Transverse colon (tissue), 4 donors: ENCODE measurements around the gene ALK. TPM values are rescaled to one million over a fixed set of nuclear protein-coding genes. Genes with fewer than 3 reads are reported as not detected.

ENCODE experiments used
- DNase-seq: peaks from one replicate; pipeline ENCODE4 v3.0.0-alpha.2; 2019
- H3K27ac ChIP-seq, 4 donors: fragments of 200-600 bp; sonication (generic); 2 replicates each; pipeline ENCODE4 v1.5.1; 2016 to 2018; ENCODE audit warnings: inconsistent platforms in 4 of 4
- H3K27me3 ChIP-seq: fragments of 200-600 bp; sonication (generic); 2 replicates; pipeline ENCODE4 v1.5.1; 2017; ENCODE audit warnings: inconsistent platforms
- H3K36me3 ChIP-seq, 4 donors: fragments of 200-600 bp; sonication (generic); 2 replicates each; pipeline ENCODE4 v1.5.1; 2017 to 2019; ENCODE audit warnings: inconsistent platforms in 4 of 4
- H3K4me1 ChIP-seq, 4 donors: fragments of 200-600 bp; sonication (generic); 2 replicates each; pipeline ENCODE4 v1.5.1; 2017 to 2020; ENCODE audit warnings: inconsistent platforms in 4 of 4
- H3K4me3 ChIP-seq, 4 donors: fragments of 200-600 bp; sonication (generic); 1 replicate in 1 of 4; 2 replicates in 3 of 4; pipeline versions ENCODE4 v1.5.1 to v1.6.1; 2017 to 2019; ENCODE audit warnings: inconsistent platforms in 4 of 4
- H3K9me3 ChIP-seq, 2 donors: fragments of 200-600 bp; sonication (generic); 2 replicates each; pipeline ENCODE4 v1.5.1; 2017 to 2019; ENCODE audit warnings: inconsistent platforms in 2 of 2
- CTCF ChIP-seq, 5 experiments: fragments of 200-600 bp in 3 of 5; fragments of 450-650 bp in 2 of 5; sonication (generic) in 3 of 5; IDR thresholded peaks; 1 replicate in 2 of 5; 2 replicates in 3 of 5; pipeline ENCODE4 v1.5.1; 2016 to 2017; ENCODE audit warnings: antibody characterized with exemption in 5 of 5, inconsistent platforms in 3 of 5, mild to moderate bottlenecking in 2 of 5, moderate library complexity in 1 of 5
- EP300 ChIP-seq: sonication (generic); formaldehyde crosslinking; IDR thresholded peaks from one replicate; pipeline ENCODE4 v1.6.1; 2017; ENCODE audit warnings: antibody characterized with exemption, low read depth
- POLR2A ChIP-seq: fragments of 450-650 bp; IDR thresholded peaks from one replicate; pipeline ENCODE4 v1.6.1; 2016; ENCODE audit warnings: antibody characterized with exemption, mild to moderate bottlenecking, moderate library complexity
- POLR2AphosphoS5 ChIP-seq, 3 donors: sonication (generic); formaldehyde crosslinking; IDR thresholded peaks; one replicate each; pipeline ENCODE4 v1.6.1; 2016; ENCODE audit warnings: antibody characterized with exemption in 3 of 3
- WGBS, 2 donors: methylation state at CpG; one replicate each; pipeline ENCODE4 v1.1.5; 2018; ENCODE audit warnings: low coverage in 1 of 2; 5-methylcytosine and 5-hydroxymethylcytosine counted together
- in situ Hi-C, 4 donors: fragments of 200-750 bp; cut with MboI; loops; one replicate each; pipeline versions ENCODE4 v1.15.0 to v1.15.1; 2017; ENCODE audit warnings: low sequenced_read_pairs in 3 of 4, low pct_ligation_motif_present in 1 of 4, low pct_unique_long_range_greater_than_20kb in 1 of 4
- intact Hi-C: fragments of 100-400 bp; cut with DNase I; formaldehyde crosslinking; loops from one replicate; pipeline ENCODE4 v1.15.1; 2023; ENCODE audit warnings: low total_unique reads
- total RNA-seq, 4 donors: library from RNA; depleted of rRNA; stranded (reverse); fragments of >200 nt; gene quantifications; one replicate each; pipeline ENCODE4 v1.1.0, GENCODE V29; 2016

Gene ALK
- total RNA-seq, 4 donors from 2014 or later: 0.32 to 0.82 TPM; not detected in 2

- peaks cover 0 to 12% (median 5%) of the 10 kb centered on the region in 4 donors for H3K4me1 ChIP-seq
- no peak overlapping the region for H3K27ac ChIP-seq
- H3K4me3 ChIP-seq: no peak overlapping the region
- intact Hi-C loops (no loop called here), in situ Hi-C loops (no loop called here)
- no peak for DNase-seq
- H3K27me3 ChIP-seq: no peaks in the 10 kb centered on the region
- TF ChIP-seq POLR2AphosphoS5 (IDR thresholded peaks at IDR 0.05) (no peak), POLR2A (no peak), CTCF (IDR thresholded peaks at IDR 0.05) (no peak), EP300 (no peak)
- H3K36me3 ChIP-seq: no peaks in the 10 kb centered on the region
- 31 to 34% methylated on average over 3 of the region's 3 CpGs for WGBS, 2 donors
- no peaks in the 10 kb centered on the region for H3K9me3 ChIP-seq
Measured at GRCh38 chr2:29460190-29460589, 461.2 kb downstream of the ALK start.

GRCh38 chr2:29459445-29460179, 461.8 kb downstream of the ALK start:
- intact Hi-C loops: no loop called here
- Histone ChIP-seq H3K27ac (no peak overlapping the region), H3K4me1 (peaks cover 0 to 12% (median 5%) of the 10 kb centered on the region in 4 donors), H3K36me3 (no peaks in the 10 kb centered on the region), H3K4me3 (no peak overlapping the region), H3K9me3 (no peaks in the 10 kb centered on the region), H3K27me3 (no peaks in the 10 kb centered on the region)
- WGBS, 2 donors: 60 to 64% methylated on average over 3 to 4 of the region's 4 CpGs
- in situ Hi-C loops: no loop called here
- no peak for DNase-seq
- TF ChIP-seq EP300 (no peak), CTCF (IDR thresholded peaks at IDR 0.05) (no peak), POLR2AphosphoS5 (IDR thresholded peaks at IDR 0.05) (no peak), POLR2A (no peak)

GRCh38 chr2:29456429-29456828, 465.0 kb downstream of the ALK start:
- no peak overlapping the region for H3K27ac ChIP-seq
- H3K4me1 ChIP-seq: peaks cover 0 to 12% (median 5%) of the 10 kb centered on the region in 4 donors
- DNase-seq: no peak
- in situ Hi-C loops: no loop called here
- intact Hi-C loops: no loop called here
- no peak overlapping the region for H3K4me3 ChIP-seq
- TF ChIP-seq CTCF (IDR thresholded peaks at IDR 0.05): no peak
- no peak for TF ChIP-seq EP300
- TF ChIP-seq POLR2A: no peak
- TF ChIP-seq POLR2AphosphoS5 (IDR thresholded peaks at IDR 0.05): no peak
- H3K27me3 ChIP-seq: no peaks in the 10 kb centered on the region
- H3K9me3 ChIP-seq: no peaks in the 10 kb centered on the region
- no peaks in the 10 kb centered on the region for H3K36me3 ChIP-seq

GRCh38 chr2:29455200-29455860, 466.1 kb downstream of the ALK start:
- 67 to 81% methylated on average over 3 to 6 of the region's 6 CpGs for WGBS, 2 donors
- TF ChIP-seq POLR2A (no peak), POLR2AphosphoS5 (IDR thresholded peaks at IDR 0.05) (no peak), EP300 (no peak), CTCF (IDR thresholded peaks at IDR 0.05) (no peak)
- Histone ChIP-seq H3K4me1 (peaks cover 0 to 18% (median 6%) of the 10 kb centered on the region in 4 donors), H3K9me3 (no peaks in the 10 kb centered on the region), H3K27ac (no peak overlapping the region), H3K4me3 (no peak overlapping the region), H3K36me3 (no peaks in the 10 kb centered on the region), H3K27me3 (no peaks in the 10 kb centered on the region)
- in situ Hi-C loops: no loop called here
- DNase-seq: no peak
- intact Hi-C loops: no loop called here
